ENCODE results near the gene PPFIA2. TPM values are rescaled to one million over a fixed set of nuclear protein-coding genes. Genes with fewer than 3 reads are reported as not detected.

The PPFIA2 gene
- polyA plus RNA-seq, 3 donors from 2014 or later, result not detected

DNA sequence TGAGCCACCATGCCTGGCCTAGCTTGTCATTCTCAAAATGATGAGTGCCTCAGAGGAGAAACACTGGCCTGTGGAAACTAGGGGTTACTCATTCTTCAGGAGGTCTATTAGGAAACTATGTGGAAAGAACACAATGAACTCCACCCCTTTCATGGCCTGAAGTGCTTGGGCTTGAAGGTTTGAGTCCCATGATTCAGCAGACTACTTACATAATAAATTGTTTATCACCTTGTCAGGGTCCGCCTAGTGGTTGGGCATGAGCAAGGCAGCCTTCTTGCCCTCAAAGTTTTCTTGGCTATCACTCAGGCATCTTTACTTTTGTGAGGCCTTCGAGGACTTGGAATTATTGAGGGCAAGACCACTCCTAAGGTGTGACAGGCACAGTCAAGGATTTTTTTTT, 430.1 kb downstream of the PPFIA2 start:
- DNase-seq, result no peak
- peaks cover 0 to 2% (median 0%) of the 10 kb centered on the region in 3 donors for H3K27me3 Mint-ChIP-seq (ENCODE audit: low read depth in 3 of 3)
- peaks cover 2 to 20% (median 6%) of the 10 kb centered on the region in 6 donors for H3K9me3 Mint-ChIP-seq
- H3K4me1 Mint-ChIP-seq, result no peaks in the 10 kb centered on the region
- no peak overlapping the region for H3K27ac Mint-ChIP-seq
- no peaks in the 10 kb centered on the region for H3K36me3 Mint-ChIP-seq
- H3K4me3 Mint-ChIP-seq, result no peak overlapping the region

DNA sequence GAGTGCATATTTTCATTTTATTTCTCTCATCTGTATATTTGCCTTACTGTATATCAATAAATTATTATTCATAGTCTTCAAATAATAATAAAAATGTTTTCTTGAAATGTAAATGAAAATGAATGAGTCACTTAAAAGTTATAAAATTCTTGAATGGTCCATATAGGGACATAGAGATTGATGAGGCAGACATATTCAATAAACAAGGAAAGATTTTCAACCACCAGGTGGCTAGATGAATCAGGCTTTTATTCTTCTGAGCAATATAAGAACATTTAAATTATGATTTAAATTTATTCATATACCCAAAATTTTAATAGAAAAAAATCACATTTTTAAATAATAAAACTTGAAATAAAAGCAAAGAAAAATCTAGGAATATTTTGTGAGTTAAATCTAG, 431.7 kb downstream of the PPFIA2 start:
- H3K4me1 Mint-ChIP-seq, result no peaks in the 10 kb centered on the region
- no peak overlapping the region for H3K4me3 Mint-ChIP-seq
- H3K27me3 Mint-ChIP-seq (ENCODE audit: low read depth in 3 of 3), result no peaks in the 10 kb centered on the region
- H3K9me3 Mint-ChIP-seq, result peaks cover 0 to 17% (median 5%) of the 10 kb centered on the region in 6 donors
- no peak overlapping the region for H3K27ac Mint-ChIP-seq
- H3K36me3 Mint-ChIP-seq, result no peaks in the 10 kb centered on the region
- no peak for DNase-seq

DNA sequence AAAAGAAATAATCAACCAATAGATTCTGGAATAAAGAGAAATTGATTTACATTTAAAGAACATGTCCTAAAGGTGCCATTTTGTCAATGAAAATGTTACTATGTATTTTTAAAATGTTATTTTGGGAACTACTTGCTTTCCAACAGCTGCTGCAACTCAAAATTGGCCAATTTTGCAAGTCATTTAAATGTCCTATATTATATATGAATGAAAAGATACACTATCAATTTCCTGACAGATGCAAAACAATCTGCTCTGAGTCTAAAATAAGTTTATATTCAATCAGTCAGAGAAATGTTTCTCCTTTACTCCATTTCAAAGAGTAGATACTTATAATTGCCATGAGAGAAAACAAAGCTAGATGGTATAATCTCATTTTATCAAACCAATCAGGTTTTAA, 434.1 kb downstream of the PPFIA2 start:
- no peaks in the 10 kb centered on the region for H3K27me3 Mint-ChIP-seq (ENCODE audit: low read depth in 3 of 3)
- no peak overlapping the region for H3K27ac Mint-ChIP-seq

DNA sequence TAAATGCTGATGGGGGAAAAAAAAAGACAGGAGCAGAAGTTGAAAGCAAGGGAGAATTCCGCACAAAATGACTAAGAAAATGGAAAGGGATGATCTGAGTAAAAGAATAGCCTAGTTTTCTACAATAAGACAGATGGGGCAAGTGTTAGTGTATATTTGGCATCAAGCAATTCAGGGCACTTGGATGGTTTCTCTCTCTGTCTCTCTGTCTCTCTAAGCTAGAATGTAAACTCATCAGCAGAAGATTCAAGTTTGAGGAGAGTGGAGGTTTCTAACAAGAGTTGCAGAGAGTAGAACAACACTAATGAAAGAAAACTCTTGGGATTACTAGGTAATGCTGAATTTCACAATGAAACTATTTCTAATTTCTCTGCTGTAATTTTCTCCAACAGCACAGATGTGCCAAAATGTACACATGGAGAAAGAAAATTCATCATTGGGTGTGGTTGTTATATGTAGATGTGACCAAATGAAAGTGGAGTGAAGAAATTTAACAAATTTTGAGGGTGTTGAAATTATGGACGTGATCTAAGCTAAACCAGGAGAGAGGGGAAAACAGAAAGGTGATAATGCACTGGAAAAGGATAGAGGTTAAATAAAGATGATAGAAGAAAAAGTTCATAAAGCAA, 444.1 kb downstream of the PPFIA2 start:
- Mint-ChIP-seq H3K4me1 (no peaks in the 10 kb centered on the region), H3K27me3 (ENCODE audit: low read depth in 3 of 3) (peaks cover 0 to 3% (median 0%) of the 10 kb centered on the region in 3 donors), H3K4me3 (no peak overlapping the region), H3K36me3 (no peaks in the 10 kb centered on the region), H3K27ac (no peak overlapping the region), H3K9me3 (peaks cover 0 to 11% (median 8%) of the 10 kb centered on the region in 6 donors)
- no peak for DNase-seq

More for the DNA sequence above, 434.1 kb downstream of the PPFIA2 start:
- no peaks in the 10 kb centered on the region for H3K4me1 Mint-ChIP-seq
- H3K9me3 Mint-ChIP-seq, result peaks cover 0 to 14% (median 4%) of the 10 kb centered on the region in 6 donors
- no peak for DNase-seq
- no peak overlapping the region for H3K4me3 Mint-ChIP-seq
- H3K36me3 Mint-ChIP-seq, result no peaks in the 10 kb centered on the region

DNA sequence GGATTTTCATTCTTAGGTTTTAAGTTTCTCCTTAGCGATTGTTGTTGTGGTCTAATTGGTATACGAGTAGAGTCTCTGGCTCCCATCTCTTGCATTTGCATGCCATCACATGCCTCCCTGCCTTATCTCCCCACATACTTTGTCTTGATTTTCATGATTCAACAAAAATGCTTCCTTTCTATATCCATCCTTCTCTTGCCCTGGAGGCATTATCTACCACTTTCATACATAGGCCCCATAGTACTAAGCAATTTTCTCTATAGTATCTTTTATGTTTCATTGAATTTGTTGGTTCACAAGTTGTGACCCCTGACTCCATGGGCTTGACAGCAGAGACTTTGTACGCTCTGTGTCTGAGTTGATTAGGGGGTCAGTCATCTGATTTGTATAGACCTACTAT, 455.2 kb downstream of the PPFIA2 start:
- Mint-ChIP-seq H3K4me1 (no peaks in the 10 kb centered on the region), H3K9me3 (peaks cover 4 to 20% (median 11%) of the 10 kb centered on the region in 6 donors), H3K27ac (no peak overlapping the region), H3K4me3 (no peak overlapping the region), H3K36me3 (no peaks in the 10 kb centered on the region), H3K27me3 (ENCODE audit: low read depth in 3 of 3) (no peaks in the 10 kb centered on the region)
- no peak for DNase-seq

DNA sequence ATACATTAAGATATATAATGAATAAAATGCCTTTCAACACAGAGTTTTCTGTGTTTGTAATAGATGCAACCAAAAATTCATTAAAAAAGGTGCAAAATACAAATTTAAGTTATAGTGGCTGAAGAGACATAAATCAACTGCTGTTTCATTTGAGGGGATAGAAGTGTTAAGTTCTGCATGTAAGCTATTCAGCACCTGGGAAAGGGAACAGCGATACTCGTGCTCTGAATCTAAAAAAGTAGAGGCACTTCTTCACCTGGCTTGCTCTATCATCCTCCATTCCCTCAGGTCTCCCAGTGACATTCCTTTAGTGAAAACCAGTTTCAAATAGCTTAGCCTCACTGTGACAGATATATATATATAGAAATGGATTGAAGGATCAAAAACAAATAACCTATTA, 458.7 kb downstream of the PPFIA2 start:
- Mint-ChIP-seq H3K36me3 (no peaks in the 10 kb centered on the region), H3K4me3 (no peak overlapping the region), H3K4me1 (no peaks in the 10 kb centered on the region)

DNA sequence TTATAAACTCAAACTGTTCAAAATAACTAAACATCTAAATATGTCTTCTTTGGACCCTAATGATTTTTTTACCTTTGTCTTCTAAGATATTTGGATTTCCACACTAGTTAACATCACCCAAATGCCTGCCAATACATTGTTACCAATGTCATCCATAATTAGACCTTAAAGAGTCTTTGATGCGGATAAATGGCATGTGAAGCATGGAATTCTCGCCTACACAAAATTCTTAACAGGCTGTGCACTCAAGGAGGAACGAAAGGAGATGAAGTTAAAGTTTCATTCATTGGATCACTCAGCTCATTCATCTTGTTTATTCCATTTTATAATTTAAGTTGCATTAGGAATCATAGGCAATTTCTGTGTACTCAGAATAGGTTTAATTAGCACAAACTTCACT, 461.5 kb downstream of the PPFIA2 start:
- Mint-ChIP-seq H3K9me3 (peaks cover 5 to 30% (median 12%) of the 10 kb centered on the region in 6 donors), H3K27ac (no peak overlapping the region), H3K36me3 (no peaks in the 10 kb centered on the region), H3K4me1 (no peaks in the 10 kb centered on the region), H3K4me3 (no peak overlapping the region), H3K27me3 (ENCODE audit: low read depth in 3 of 3) (no peaks in the 10 kb centered on the region)
- no peak for DNase-seq

More for the DNA sequence above, 458.7 kb downstream of the PPFIA2 start:
- DNase-seq, result no peak
- Mint-ChIP-seq H3K27me3 (ENCODE audit: low read depth in 3 of 3) (no peaks in the 10 kb centered on the region), H3K27ac (no peak overlapping the region), H3K9me3 (peaks cover 0 to 21% (median 10%) of the 10 kb centered on the region in 6 donors)

DNA sequence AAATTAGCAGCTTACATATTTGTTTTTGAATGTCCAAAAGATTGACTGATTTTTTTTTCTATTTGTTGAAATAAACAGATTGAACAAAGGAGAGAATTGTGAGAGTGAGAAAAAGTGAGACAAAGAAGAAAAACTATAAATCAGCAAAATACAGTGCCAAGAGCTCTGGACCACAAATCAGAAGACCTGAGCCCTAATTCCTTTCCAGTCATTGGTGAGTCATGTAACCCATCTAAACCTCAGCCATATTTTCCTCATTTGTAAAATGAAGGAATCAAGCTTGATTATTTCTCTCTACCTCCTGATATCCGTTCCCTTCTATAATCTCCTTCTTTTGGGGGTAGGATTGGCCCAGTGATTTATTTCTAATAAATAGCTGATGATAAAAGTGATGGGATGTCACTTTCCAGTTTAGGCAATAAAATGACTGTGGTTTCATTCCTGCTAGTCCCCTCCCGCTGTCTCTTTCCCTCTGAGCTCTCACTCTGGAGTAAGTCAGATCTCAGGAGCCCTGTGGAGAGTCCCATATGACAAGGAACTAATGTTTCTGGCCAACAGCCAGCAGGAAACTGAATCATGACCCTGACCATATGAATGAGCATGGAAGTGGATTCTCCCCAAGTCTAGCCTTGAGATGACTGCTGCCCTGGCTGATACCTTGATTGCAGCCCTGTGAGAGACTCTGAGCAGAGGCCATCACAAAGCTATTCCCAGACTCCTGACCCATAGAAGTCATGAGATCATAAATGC, 462.4 kb downstream of the PPFIA2 start:
- Mint-ChIP-seq H3K36me3 (no peaks in the 10 kb centered on the region), H3K27me3 (ENCODE audit: low read depth in 3 of 3) (no peaks in the 10 kb centered on the region), H3K9me3 (peaks cover 5 to 30% (median 12%) of the 10 kb centered on the region in 6 donors), H3K27ac (no peak overlapping the region), H3K4me3 (no peak overlapping the region), H3K4me1 (no peaks in the 10 kb centered on the region)
- DNase-seq, result no peak

DNA sequence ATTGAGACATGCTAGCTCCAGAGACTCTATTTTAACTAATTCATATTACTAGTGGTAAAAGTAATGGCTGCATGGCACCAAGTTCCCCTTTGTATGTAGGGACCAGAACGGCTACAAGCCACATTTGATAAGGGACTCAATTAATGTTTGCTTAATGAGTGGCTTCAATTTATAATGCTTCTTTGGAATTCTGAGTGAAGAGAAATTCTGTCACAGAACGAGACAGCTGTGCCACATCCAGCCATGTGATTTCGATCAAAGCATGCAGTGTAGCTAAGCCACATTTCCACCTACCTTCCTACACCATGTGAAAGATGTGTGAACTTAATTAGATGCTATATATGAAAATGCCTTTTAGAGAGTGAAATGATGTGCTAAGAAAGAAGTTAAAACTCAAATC, 463.9 kb downstream of the PPFIA2 start:
- Mint-ChIP-seq H3K27ac (no peak overlapping the region), H3K9me3 (peaks cover 6 to 24% (median 11%) of the 10 kb centered on the region in 6 donors), H3K4me1 (no peaks in the 10 kb centered on the region), H3K4me3 (no peak overlapping the region), H3K27me3 (ENCODE audit: low read depth in 3 of 3) (no peaks in the 10 kb centered on the region), H3K36me3 (no peaks in the 10 kb centered on the region)
- DNase-seq, result no peak

DNA sequence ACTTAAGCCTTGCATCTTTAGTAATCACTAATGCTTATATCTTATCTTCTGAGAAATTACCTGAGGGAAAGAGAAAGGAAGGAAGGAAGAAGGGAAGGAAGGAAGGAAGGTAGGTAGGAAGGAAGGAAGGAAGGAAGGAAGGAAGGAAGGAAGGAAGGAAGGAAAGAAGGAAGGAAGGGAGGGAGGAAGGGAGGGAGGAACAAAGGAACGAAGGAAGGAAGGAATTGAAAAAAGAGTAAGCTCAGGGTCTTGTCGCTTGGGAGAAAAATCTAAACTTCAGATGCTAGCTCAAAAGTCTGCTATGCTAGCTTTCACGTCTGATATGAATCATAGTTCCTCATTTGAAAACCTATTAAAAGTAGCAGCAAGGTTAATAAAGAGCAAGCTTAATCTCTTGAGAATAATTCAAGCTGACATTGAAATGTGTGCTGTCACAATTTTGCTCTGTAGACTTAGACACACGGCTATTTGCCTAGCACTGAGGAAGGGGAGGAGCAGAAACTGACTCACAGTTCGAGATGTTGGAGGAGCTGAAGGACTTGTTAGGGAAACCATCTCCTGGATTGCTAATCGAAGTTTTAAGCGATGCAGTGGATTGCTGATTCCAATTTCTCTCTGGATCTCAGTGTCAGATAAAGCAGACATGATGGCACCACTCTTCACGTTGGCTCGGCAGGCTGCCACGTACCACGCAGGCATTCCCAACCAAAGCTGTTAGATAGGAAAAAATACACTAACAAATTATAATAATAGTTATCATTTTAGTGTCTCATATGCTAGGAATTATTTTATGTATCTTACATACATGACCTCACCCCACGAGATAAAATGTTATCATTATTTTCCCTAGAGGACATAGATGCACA, 464.6 kb downstream of the PPFIA2 start:
- Mint-ChIP-seq H3K4me1 (no peaks in the 10 kb centered on the region), H3K4me3 (no peak overlapping the region), H3K27me3 (ENCODE audit: low read depth in 3 of 3) (no peaks in the 10 kb centered on the region), H3K27ac (no peak overlapping the region), H3K9me3 (peaks cover 6 to 24% (median 11%) of the 10 kb centered on the region in 6 donors), H3K36me3 (no peaks in the 10 kb centered on the region)
- DNase-seq, result no peak

DNA sequence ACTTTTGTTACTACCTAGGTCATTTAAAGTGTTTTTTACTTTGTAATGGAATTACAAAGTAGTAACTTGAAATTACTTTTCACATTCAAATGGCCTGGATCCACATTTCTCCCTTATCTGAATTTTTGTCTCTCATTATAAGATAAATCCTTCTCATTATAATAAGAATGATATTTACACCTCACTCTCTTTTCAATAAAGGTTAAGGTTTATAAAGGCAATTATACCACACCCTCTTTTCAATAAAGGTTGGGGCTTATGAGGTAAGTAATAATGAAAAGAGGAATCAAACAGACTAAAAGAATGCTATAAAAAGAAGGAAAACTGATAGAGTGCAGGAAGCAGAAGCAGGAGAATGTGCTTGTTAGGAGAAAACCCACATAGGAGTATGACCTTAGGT, 470.5 kb downstream of the PPFIA2 start:
- H3K4me1 Mint-ChIP-seq, result no peaks in the 10 kb centered on the region
- H3K9me3 Mint-ChIP-seq, result peaks cover 2 to 10% (median 3%) of the 10 kb centered on the region in 6 donors
- no peak for DNase-seq
- H3K27me3 Mint-ChIP-seq (ENCODE audit: low read depth in 3 of 3), result no peaks in the 10 kb centered on the region
- H3K36me3 Mint-ChIP-seq, result no peaks in the 10 kb centered on the region
- no peak overlapping the region for H3K4me3 Mint-ChIP-seq
- H3K27ac Mint-ChIP-seq, result no peak overlapping the region

DNA sequence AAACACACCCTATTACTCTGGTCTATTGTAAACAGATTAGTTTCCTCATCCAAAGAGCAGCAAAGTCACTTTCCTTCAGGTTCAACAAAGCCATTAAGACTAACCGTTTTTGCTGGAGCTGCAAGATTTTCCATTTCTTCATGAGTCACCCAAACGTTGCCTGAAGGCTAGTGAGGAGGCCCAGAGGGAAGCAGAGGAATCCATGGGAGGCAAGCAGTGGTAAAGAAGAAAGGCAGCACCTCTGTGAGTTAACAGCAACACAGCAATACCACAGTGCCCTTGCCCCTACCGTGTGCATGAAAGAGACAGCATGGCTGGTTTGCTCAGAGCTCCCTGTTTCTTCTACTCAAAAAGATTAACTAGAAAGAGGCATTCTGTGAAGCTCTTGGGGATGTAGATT, 475.0 kb downstream of the PPFIA2 start:
- Mint-ChIP-seq H3K4me3 (no peak overlapping the region), H3K9me3 (peaks cover 0 to 9% (median 2%) of the 10 kb centered on the region in 6 donors), H3K27ac (no peak overlapping the region), H3K27me3 (ENCODE audit: low read depth in 3 of 3) (no peaks in the 10 kb centered on the region), H3K4me1 (no peaks in the 10 kb centered on the region), H3K36me3 (no peaks in the 10 kb centered on the region)
- DNase-seq, result no peak

DNA sequence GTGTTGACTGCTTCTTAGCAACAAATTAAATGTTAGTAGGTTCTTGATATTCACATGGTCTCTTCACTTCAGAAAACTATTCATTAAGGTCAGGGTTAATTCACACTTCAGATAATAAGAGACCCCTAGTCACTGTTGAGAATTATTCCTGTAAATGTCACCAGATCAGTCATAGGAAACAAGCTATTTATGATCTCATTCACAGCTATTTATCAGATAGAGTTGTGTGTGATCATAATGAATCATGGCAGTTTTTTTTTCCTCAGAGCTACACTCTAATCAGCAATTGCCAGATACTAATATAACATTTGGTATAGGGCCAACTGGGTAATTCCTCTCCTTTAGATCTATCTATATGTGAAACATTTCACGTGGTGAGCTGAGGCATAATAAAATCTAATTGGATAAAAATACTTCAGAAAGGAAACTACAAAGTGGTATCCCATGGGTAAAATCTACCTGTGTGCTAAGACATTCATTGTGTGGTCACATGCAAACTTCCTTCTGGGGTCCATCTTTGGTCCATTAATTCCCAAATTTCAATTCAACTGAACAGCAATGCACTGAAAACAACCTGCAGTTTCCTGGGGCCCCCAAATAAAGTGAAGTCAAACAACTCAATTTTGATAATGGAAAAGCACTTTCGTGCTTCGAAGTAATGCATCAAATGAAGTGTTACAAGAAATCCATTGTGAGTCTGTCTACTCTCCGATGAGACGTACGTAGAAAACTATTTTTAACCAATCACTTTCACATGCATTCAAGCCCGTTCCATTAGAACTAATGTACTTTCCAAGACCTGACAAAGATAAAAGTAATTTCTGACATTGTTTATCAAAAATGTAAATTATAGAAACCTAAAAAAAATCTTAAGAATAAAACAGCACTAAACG, 484.3 kb downstream of the PPFIA2 start:
- H3K9me3 Mint-ChIP-seq, result peaks cover 1 to 20% (median 10%) of the 10 kb centered on the region in 6 donors
- peaks cover 0 to 2% (median 0%) of the 10 kb centered on the region in 3 donors for H3K27me3 Mint-ChIP-seq (ENCODE audit: low read depth in 3 of 3)
- no peaks in the 10 kb centered on the region for H3K36me3 Mint-ChIP-seq
- H3K4me3 Mint-ChIP-seq, result no peak overlapping the region
- no peak for DNase-seq
- H3K4me1 Mint-ChIP-seq, result no peaks in the 10 kb centered on the region
- H3K27ac Mint-ChIP-seq, result no peak overlapping the region
